ENCODE measurements around the gene THYN1. TPM values are rescaled to one million over a fixed set of nuclear protein-coding genes. Genes with fewer than 3 reads are reported as not detected.

Gene THYN1
- total and polyA plus RNA-seq, 2 of the 13 experiments (the other 11 are each of a cell fraction or from before 2014, with no cell fraction given) = 36.1 to 87.6 TPM

DNA sequence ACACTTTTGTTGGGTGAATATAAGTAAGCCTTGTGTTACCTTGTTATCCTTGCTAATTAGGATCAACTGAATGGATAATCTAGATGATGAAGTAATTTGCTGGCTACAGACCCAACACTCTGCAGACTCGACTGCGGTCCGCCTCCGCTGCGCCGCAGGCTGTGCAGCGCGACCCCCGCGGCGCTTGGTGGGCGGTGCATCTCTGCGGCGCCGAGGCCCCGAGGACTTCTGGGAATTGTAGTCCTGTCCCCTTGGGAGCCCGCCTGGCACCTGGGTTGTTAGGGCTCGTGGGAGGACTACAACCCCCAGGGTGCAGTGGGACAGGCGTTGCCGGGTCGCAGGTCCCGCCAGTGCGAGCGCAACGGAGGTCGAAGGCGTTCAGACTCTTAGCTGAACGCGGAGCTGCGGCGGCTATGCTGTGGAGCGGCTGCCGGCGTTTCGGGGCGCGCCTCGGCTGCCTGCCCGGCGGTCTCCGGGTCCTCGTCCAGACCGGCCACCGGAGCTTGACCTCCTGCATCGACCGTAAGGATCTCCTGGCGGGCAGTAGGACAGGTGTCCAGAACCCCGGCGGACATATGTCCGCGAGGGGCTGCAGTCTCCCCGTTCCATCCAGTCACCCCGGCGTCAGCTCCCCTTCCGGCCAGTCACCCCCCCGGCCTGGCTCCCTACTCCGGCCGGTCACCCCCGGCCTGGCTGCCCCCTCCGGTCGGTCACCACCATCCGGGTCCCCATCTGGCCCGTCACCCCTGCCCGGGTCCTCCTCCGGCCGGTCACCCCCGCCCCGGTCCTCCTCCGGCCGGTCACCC, at the start of gene THYN1, which contains the start of gene ACAD8 (continued):
- TF ChIP-seq, protein P1, sequence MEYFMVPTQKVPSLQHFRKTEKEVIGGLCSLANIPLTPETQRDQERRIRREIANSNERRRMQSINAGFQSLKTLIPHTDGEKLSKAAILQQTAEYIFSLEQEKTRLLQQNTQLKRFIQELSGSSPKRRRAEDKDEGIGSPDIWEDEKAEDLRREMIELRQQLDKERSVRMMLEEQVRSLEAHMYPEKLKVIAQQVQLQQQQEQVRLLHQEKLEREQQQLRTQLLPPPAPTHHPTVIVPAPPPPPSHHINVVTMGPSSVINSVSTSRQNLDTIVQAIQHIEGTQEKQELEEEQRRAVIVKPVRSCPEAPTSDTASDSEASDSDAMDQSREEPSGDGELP (IDR thresholded peaks at IDR 0.05; ENCODE audit: borderline replicate concordance, low read depth) = no peak
- peak; percentile 72; the same call in 1 of the 2 replicates for TF ChIP-seq FOXK1 (CRISPR knock-in tag; IDR thresholded peaks at IDR 0.05; ENCODE audit: borderline replicate concordance, low read depth)
- TF ChIP-seq ZFP37 (CRISPR knock-in tag; IDR thresholded peaks at IDR 0.05; ENCODE audit: borderline replicate concordance) = no peak
- TF ChIP-seq, protein P2, sequence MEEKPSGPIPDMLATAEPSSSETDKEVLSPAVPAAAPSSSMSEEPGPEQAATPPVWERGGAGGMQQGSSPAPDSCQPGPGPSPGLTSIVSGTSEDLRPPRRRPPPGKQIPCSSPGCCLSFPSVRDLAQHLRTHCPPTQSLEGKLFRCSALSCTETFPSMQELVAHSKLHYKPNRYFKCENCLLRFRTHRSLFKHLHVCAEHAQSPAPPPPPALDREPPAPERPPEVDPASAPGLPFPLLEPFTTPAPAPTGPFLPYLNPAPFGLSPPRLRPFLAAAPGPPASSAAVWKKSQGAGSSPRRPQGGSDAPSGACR (CRISPR knock-in tag; IDR thresholded peaks at IDR 0.05) = no peak
- no peak for TF ChIP-seq EP300 (IDR thresholded peaks at IDR 0.05; ENCODE audit: low read depth in 2 of 2, low read length in 2 of 2)
- TF ChIP-seq EP300 (CRISPR knock-in tag; IDR thresholded peaks at IDR 0.05; ENCODE audit: borderline replicate concordance) = no peak
- peak; percentile 92 for TF ChIP-seq GABPB1 (CRISPR knock-in tag; IDR thresholded peaks at IDR 0.05)
- TF ChIP-seq ZNF343 (CRISPR knock-in tag; IDR thresholded peaks at IDR 0.05) = no peak
- no peak for TF ChIP-seq PHF5A (CRISPR knock-in tag; IDR thresholded peaks at IDR 0.05; ENCODE audit: low read depth, unreplicated experiment)
- peak; percentile 97 for TF ChIP-seq HNRNPLL (IDR thresholded peaks at IDR 0.05; ENCODE audit: low read depth, low read length, poor library complexity, severe bottlenecking)
- peak; percentile 67; the same call in 1 of the 2 replicates for TF ChIP-seq TBX2 (CRISPR knock-in tag; IDR thresholded peaks at IDR 0.05; ENCODE audit: borderline replicate concordance)
- TF ChIP-seq, protein P3, sequence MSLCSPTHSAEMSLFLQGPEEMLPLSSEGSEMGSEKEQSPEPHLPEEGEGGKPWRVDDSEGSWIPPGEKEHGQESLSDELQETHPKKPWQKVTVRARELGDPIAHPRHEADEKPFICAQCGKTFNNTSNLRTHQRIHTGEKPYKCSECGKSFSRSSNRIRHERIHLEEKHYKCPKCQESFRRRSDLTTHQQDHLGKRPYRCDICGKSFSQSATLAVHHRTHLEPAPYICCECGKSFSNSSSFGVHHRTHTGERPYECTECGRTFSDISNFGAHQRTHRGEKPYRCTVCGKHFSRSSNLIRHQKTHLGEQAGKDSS (CRISPR knock-in tag; IDR thresholded peaks at IDR 0.05; ENCODE audit: borderline replicate concordance, low read depth) = 0 out of 2 replicates have a peak, but pooled peaks have one; percentile 41
- TF ChIP-seq, protein P4, sequence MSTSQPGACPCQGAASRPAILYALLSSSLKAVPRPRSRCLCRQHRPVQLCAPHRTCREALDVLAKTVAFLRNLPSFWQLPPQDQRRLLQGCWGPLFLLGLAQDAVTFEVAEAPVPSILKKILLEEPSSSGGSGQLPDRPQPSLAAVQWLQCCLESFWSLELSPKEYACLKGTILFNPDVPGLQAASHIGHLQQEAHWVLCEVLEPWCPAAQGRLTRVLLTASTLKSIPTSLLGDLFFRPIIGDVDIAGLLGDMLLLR (CRISPR knock-in tag; IDR thresholded peaks at IDR 0.05) = peak; percentile 33; the same call in 1 of the 2 replicates
- TF ChIP-seq SNAI1 (CRISPR knock-in tag; IDR thresholded peaks at IDR 0.05; ENCODE audit: borderline replicate concordance) = 0 out of 2 replicates have a peak, but pooled peaks have one; percentile 3
- TF ChIP-seq ZNF614 (CRISPR knock-in tag; IDR thresholded peaks at IDR 0.05; ENCODE audit: borderline replicate concordance) = peak; percentile 83
- TF ChIP-seq NONO (IDR thresholded peaks at IDR 0.05) = no peak
- TF ChIP-seq NONO (CRISPR knock-in tag; conservative IDR thresholded peaks at IDR 0.05) = no peak
- TF ChIP-seq HHEX (CRISPR knock-in tag; IDR thresholded peaks at IDR 0.05) = no peak
- peak; percentile 46; the same call in 1 of the 2 replicates for TF ChIP-seq DMAP1 (CRISPR knock-in tag; IDR thresholded peaks at IDR 0.05)
- TF ChIP-seq YEATS2 (CRISPR knock-in tag; IDR thresholded peaks at IDR 0.05; ENCODE audit: borderline replicate concordance) = peak; percentile 82; the same call in 1 of the 2 replicates
- TF ChIP-seq ZKSCAN1 (IDR thresholded peaks at IDR 0.05; ENCODE audit: low read length) = no peak
- no peak for TF ChIP-seq GABPA (IDR thresholded peaks at IDR 0.05; ENCODE audit: low read depth, low read length)
- peak; percentile 72 for TF ChIP-seq GABPA (CRISPR knock-in tag; IDR thresholded peaks at IDR 0.05; ENCODE audit: low read depth)
